ENCODE results near the gene SDK2.

The SDK2 gene

DNA sequence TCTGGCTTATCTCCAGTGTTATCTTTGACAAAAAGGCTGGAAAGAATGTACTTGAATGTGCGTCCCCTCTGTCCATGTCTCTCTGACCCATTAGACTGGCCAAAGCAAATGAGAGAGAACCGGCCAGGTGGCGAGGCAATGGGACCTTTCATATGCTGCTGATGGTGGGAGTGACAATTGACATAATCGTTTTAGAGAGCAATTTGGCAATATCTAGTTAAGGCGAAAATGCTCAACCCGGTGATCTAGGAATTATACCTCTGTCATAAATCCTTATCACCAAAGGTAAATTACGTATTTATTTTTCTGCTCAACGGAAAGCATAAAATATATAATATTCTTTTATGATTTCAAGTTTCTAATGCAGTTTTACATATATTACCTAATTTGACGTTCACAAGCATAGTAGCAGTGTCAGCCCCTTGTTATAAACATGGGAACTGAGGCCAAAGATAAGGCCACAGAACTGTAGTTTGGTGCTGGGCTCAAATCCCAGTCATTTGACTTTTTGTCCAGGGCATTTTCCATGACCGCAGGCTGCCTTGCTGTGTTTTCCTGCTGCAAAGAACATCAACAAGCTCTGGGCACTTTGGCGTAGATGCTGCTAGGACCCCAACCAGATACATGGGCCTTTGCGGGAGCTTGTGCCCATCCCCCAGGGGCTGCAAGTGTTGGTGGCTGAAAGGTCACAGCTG, 14.7 kb upstream of the SDK2 start:
- ChIA-PET CTCF (interaction anchor here (1.1 to 3.1 kb wide), 2 partner anchors 13 to 297 kb away, joined by 3 to 13 read pairs; no protein-coding TSS in a partner anchor), POLR2A (no interaction called here)
- Histone ChIP-seq H3K9me3 (ENCODE audit: control insufficient read depth, insufficient read depth, low read depth, low read length) (no peaks in the 10 kb centered on the region), H3K27ac (ENCODE audit: extremely low read depth, low read depth, low read length) (no peak overlapping the region), H3K4me1 (ENCODE audit: control insufficient read depth, insufficient read depth, low read length) (no peaks in the 10 kb centered on the region), H3K4me3 (ENCODE audit: low read depth, low read length) (no peak overlapping the region), H3K36me3 (ENCODE audit: control insufficient read depth in 2 of 2, insufficient read depth in 1 of 2, low read length in 2 of 2) (no peaks in the 10 kb centered on the region)
- TF ChIP-seq ZBTB20 (tag by site-specific recombination; IDR thresholded peaks at IDR 0.05) (no peak), ZNF514 (tag by site-specific recombination; IDR thresholded peaks at IDR 0.05) (no peak), HOXA7 (CRISPR knock-in tag; IDR thresholded peaks at IDR 0.05; ENCODE audit: borderline replicate concordance) (no peak), IKZF3 (tag by site-specific recombination; IDR thresholded peaks at IDR 0.05) (no peak), ZNF394 (tag by site-specific recombination; IDR thresholded peaks at IDR 0.05; ENCODE audit: borderline replicate concordance) (no peak), ZNF664 (tag by site-specific recombination; IDR thresholded peaks at IDR 0.05) (no peak), ZNF366 (tag by site-specific recombination; conservative IDR thresholded peaks at IDR 0.05) (no peak), GLI2 (tag by site-specific recombination; IDR thresholded peaks at IDR 0.05; ENCODE audit: borderline replicate concordance, low read depth) (no peak)
- TF ChIP-seq, protein P1, sequence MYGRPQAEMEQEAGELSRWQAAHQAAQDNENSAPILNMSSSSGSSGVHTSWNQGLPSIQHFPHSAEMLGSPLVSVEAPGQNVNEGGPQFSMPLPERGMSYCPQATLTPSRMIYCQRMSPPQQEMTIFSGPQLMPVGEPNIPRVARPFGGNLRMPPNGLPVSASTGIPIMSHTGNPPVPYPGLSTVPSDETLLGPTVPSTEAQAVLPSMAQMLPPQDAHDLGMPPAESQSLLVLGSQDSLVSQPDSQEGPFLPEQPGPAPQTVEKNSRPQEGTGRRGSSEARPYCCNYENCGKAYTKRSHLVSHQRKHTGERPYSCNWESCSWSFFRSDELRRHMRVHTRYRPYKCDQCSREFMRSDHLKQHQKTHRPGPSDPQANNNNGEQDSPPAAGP (tag by site-specific recombination; IDR thresholded peaks at IDR 0.05), result no peak

DNA sequence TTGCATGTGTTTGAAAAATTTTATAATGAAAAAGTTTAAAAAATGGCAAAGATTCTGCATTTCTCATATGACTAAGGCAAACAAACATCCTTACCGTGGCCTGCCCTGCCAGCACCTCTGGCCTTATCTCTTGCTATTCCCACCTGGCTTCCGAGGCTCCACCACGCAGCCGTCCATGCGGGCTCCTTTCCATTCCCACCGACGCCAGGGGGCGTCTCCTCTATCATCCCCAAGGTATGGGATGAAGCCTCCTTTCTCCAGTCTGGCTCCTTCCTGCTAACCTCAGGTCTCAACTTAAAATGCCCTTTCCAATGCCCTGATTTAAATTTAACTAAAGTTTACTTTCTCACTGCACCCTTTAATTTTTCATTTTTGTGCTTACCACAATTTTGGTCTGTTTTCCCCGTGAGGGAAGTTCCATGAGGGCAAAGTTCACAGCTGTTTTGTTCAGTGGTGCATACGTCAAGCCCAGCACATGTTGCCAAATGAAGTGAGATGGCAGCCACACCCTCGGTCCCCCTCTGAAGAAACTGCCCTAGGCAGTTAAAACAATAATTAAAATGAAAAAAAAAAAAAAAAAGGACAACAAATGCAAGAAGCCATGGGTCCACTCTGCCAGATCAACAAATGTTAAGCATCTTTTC, 13.3 kb upstream of the SDK2 start:
- ChIA-PET CTCF (interaction anchor here (0.6 to 3.1 kb wide), 18 partner anchors 10 to 1828 kb away, joined by 3 to 13 read pairs (median 3); no protein-coding TSS in a partner anchor), POLR2A (no interaction called here)
- TF ChIP-seq ZNF600 (tag by site-specific recombination; IDR thresholded peaks at IDR 0.05), result 0 out of 2 replicates have a peak, but pooled peaks have one; percentile 32
- TF ChIP-seq ZNF701 (tag by site-specific recombination; IDR thresholded peaks at IDR 0.05), result no peak
- no peak for TF ChIP-seq ZBTB17 (tag by site-specific recombination; IDR thresholded peaks at IDR 0.05)
- TF ChIP-seq ZNF677 (tag by site-specific recombination; IDR thresholded peaks at IDR 0.05), result no peak
- peak; percentile 27; the same call in 1 of the 2 replicates for TF ChIP-seq ZNF654 (tag by site-specific recombination; IDR thresholded peaks at IDR 0.05; ENCODE audit: low read depth)
- no peak for TF ChIP-seq ZNF324 (tag by site-specific recombination; IDR thresholded peaks at IDR 0.05)
- no peak for TF ChIP-seq ZNF2 (tag by site-specific recombination; IDR thresholded peaks at IDR 0.05)
- TF ChIP-seq, protein P2, sequence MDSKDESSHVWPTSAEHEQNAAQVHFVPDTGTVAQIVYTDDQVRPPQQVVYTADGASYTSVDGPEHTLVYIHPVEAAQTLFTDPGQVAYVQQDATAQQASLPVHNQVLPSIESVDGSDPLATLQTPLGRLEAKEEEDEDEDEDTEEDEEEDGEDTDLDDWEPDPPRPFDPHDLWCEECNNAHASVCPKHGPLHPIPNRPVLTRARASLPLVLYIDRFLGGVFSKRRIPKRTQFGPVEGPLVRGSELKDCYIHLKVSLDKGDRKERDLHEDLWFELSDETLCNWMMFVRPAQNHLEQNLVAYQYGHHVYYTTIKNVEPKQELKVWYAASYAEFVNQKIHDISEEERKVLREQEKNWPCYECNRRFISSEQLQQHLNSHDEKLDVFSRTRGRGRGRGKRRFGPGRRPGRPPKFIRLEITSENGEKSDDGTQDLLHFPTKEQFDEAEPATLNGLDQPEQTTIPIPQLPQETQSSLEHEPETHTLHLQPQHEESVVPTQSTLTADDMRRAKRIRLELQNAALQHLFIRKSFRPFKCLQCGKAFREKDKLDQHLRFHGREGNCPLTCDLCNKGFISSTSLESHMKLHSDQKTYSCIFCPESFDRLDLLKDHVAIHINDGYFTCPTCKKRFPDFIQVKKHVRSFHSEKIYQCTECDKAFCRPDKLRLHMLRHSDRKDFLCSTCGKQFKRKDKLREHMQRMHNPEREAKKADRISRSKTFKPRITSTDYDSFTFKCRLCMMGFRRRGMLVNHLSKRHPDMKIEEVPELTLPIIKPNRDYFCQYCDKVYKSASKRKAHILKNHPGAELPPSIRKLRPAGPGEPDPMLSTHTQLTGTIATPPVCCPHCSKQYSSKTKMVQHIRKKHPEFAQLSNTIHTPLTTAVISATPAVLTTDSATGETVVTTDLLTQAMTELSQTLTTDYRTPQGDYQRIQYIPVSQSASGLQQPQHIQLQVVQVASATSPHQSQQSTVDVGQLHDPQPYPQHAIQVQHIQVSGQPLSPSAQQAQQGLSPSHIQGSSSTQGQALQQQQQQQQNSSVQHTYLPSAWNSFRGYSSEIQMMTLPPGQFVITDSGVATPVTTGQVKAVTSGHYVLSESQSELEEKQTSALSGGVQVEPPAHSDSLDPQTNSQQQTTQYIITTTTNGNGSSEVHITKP (tag by site-specific recombination; IDR thresholded peaks at IDR 0.05), result no peak
- no peak for TF ChIP-seq ZNF391 (tag by site-specific recombination; IDR thresholded peaks at IDR 0.05; ENCODE audit: borderline replicate concordance, low read depth)
- TF ChIP-seq SP3 (tag by site-specific recombination; IDR thresholded peaks at IDR 0.05), result no peak
- no peak for TF ChIP-seq ZNF274 (IDR thresholded peaks at IDR 0.05; ENCODE audit: low read length)
- TF ChIP-seq ZNF274 (tag by site-specific recombination; IDR thresholded peaks at IDR 0.05; ENCODE audit: borderline replicate concordance), result no peak
- TF ChIP-seq, protein P3, sequence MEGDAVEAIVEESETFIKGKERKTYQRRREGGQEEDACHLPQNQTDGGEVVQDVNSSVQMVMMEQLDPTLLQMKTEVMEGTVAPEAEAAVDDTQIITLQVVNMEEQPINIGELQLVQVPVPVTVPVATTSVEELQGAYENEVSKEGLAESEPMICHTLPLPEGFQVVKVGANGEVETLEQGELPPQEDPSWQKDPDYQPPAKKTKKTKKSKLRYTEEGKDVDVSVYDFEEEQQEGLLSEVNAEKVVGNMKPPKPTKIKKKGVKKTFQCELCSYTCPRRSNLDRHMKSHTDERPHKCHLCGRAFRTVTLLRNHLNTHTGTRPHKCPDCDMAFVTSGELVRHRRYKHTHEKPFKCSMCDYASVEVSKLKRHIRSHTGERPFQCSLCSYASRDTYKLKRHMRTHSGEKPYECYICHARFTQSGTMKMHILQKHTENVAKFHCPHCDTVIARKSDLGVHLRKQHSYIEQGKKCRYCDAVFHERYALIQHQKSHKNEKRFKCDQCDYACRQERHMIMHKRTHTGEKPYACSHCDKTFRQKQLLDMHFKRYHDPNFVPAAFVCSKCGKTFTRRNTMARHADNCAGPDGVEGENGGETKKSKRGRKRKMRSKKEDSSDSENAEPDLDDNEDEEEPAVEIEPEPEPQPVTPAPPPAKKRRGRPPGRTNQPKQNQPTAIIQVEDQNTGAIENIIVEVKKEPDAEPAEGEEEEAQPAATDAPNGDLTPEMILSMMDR (tag by site-specific recombination; IDR thresholded peaks at IDR 0.05), result peak; percentile 68
- TF ChIP-seq IKZF3 (tag by site-specific recombination; IDR thresholded peaks at IDR 0.05), result peak; percentile 73
- TF ChIP-seq ZNF302 (tag by site-specific recombination; IDR thresholded peaks at IDR 0.05; ENCODE audit: low read depth), result no peak
- TF ChIP-seq, protein P4, sequence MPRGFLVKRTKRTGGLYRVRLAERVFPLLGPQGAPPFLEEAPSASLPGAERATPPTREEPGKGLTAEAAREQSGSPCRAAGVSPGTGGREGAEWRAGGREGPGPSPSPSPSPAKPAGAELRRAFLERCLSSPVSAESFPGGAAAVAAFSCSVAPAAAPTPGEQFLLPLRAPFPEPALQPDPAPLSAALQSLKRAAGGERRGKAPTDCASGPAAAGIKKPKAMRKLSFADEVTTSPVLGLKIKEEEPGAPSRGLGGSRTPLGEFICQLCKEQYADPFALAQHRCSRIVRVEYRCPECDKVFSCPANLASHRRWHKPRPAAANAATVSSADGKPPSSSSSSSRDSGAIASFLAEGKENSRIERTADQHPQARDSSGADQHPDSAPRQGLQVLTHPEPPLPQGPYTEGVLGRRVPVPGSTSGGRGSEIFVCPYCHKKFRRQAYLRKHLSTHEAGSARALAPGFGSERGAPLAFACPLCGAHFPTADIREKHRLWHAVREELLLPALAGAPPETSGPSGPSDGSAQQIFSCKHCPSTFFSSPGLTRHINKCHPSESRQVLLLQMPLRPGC (tag by site-specific recombination; IDR thresholded peaks at IDR 0.05), result no peak
- Histone ChIP-seq H3K9me3 (ENCODE audit: control insufficient read depth, insufficient read depth, low read depth, low read length) (no peaks in the 10 kb centered on the region), H3K27ac (ENCODE audit: extremely low read depth, low read depth, low read length) (no peak overlapping the region), H3K36me3 (ENCODE audit: control insufficient read depth in 2 of 2, insufficient read depth in 1 of 2, low read length in 2 of 2) (no peaks in the 10 kb centered on the region), H3K4me1 (ENCODE audit: control insufficient read depth, insufficient read depth, low read length) (no peaks in the 10 kb centered on the region), H3K4me3 (ENCODE audit: low read depth, low read length) (no peak overlapping the region)
